HG02798 (cell line): ENCODE data around the gene PROM2.

Experiments used
- ATAC-seq: cut with Tn5 transposase; IDR thresholded peaks from one replicate; pipeline ENCODE4 v1.9.1; 2021; ENCODE audit warnings: mild to moderate bottlenecking; ENCODE audit not compliant: unreplicated experiment, poor library complexity

Gene PROM2

GRCh38 chr2:95333056-95333455 lies 58.8 kb downstream of the PROM2 start:
- no peak for ATAC-seq

GRCh38 chr2:95333888-95334338 lies 59.7 kb downstream of the PROM2 start:
- no peak for ATAC-seq

- no peak for ATAC-seq
Observed at GRCh38 chr2:95334916-95335641, 60.8 kb downstream of the PROM2 start.

- no peak for ATAC-seq
Observed at GRCh38 chr2:95336406-95336805, 62.2 kb downstream of the PROM2 start.

- ATAC-seq = no peak
Observed at GRCh38 chr2:95337829-95338228, 63.6 kb downstream of the PROM2 start.
